H1 (cell line): ENCODE results near the gene RADX. TPM values are rescaled to one million over a fixed set of nuclear protein-coding genes. Genes with fewer than 3 reads are reported as not detected.

Experiments
- CHD7 ChIP-seq: fragments of 300-600 bp; sonication (generic); IDR thresholded peaks from 2 replicates; pipeline ENCODE4 v1.7.1; 2012; ENCODE audit warnings: low read length, moderate library complexity, mild to moderate bottlenecking, inconsistent platforms; ENCODE audit not compliant: insufficient replicate concordance
- GTF2F1 ChIP-seq: IDR thresholded peaks from 2 replicates; pipeline ENCODE4 v1.6.1; 2012; ENCODE audit warnings: low read depth, low read length, improper control_type of control experiment, borderline replicate concordance
- polyA plus RNA-seq, 7 experiments: library from polyadenylated mRNA; depleted of rRNA in 3 of 7; stranded (reverse) in 5 of 7; unstranded in 2 of 7; fragments of >200 nt in 5 of 7; fragments of 200-250 nt in 2 of 7; gene quantifications; 1 replicate in 5 of 7; 2 replicates in 1 of 7; 4 replicates in 1 of 7; pipeline versions ENCODE4 v1.2.1 to v1.2.3, GENCODE V29; 2011 to 2013; ENCODE audit warnings: missing spikeins in 2 of 7, mixed read lengths in 2 of 7
- total RNA-seq: library from RNA; stranded (reverse); fragmentation: NEBNext Ultra II Directional; extraction: Animal tissue kit (Norgen Biotek cat#: 25700); gene quantifications from 2 replicates; pipeline ENCODE4 v1.2.1, GENCODE V29; 2021

The RADX gene
- total and polyA plus RNA-seq, 2 of the 8 experiments (the other 6 are each of a cell fraction or from before 2014, with no cell fraction given) = 1.7 to 4.5 TPM

DNA sequence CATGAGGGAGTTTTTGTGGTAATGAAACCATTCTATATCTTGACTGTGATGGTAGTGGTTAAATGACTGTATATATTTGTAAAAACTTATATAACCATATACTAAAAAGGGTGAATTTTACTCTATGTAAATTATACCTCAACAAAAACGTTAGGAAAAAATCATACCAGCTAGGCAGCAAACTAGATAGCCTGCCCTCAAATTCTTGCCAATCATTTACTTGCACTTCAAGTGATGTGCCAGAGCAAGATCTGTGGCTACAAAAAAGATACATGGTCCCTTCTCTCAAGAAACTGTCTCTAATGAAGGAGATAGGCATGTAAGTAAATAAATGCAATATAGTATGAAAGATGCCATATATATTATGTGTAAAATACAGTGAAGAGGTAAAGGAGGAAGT is 104.7 kb downstream of the RADX start (continued):
- TF ChIP-seq CHD7 (no peak), GTF2F1 (no peak)
